Measurements from ENCODE around the gene WWOX. TPM values are rescaled to one million over a fixed set of nuclear protein-coding genes. Genes with fewer than 3 reads are reported as not detected.

Gene WWOX
- total and polyA plus RNA-seq, 2 of the 4 experiments (the other 2 are of a cell fraction): 2.7 to 5.4 TPM

DNA sequence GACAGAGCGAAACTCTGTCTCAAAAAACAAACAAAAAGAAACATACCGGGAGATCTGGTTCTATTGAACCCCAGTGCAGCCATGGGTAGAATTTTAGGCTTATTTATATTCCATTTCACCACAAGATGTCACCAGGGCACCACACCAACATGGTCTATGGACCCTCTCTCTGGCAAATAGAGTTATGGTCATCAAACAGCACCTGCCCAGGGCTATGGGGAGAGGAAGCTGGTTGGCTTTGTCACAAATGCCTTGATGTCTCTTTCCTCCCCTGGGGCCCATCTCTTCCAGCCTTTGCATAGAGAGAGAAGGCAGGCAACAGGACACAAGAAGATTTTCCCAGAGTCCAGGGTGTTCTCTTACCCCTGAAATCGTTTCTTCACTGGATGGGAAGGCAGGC, 128.4 kb downstream of the WWOX start:
- BruUV-seq (replicated peaks): no TSS peak
- no peak overlapping the region for H3K9ac ChIP-seq (ENCODE audit: low read depth, low read length)
- H3K4me2 ChIP-seq (ENCODE audit: low read depth, low read length): no peak overlapping the region
- no peak overlapping the region for H2BK15ac ChIP-seq (ENCODE audit: low read depth, low read length)
- H3K27me3 ChIP-seq (ENCODE audit: control insufficient read depth, insufficient read depth, low read length): no peaks in the 10 kb centered on the region
- H2BK5ac ChIP-seq (ENCODE audit: low read depth, low read length, poor library complexity, severe bottlenecking): no peak overlapping the region
- in situ Hi-C loops (cut with MboI; ENCODE audit: low sequenced_read_pairs): no loop called here
- H2AK9ac ChIP-seq (replicated peaks; ENCODE audit: low read depth, low read length, poor library complexity): no peak overlapping the region
- H3K14ac ChIP-seq (replicated peaks; ENCODE audit: low read depth, low read length): no peak overlapping the region
- H4K8ac ChIP-seq (ENCODE audit: low read depth in 2 of 2, low read length in 2 of 2): no peak overlapping the region
- H3K9me1 ChIP-seq (ENCODE audit: insufficient read depth, low read length): no peaks in the 10 kb centered on the region
- no peak overlapping the region for H2BK20ac ChIP-seq (ENCODE audit: low read depth, low read length)
- no peak overlapping the region for H3K23ac ChIP-seq (ENCODE audit: low read depth, low read length)
- no peaks in the 10 kb centered on the region for H3K9me3 ChIP-seq (ENCODE audit: control insufficient read depth, insufficient read depth, low read length)
- no peaks in the 10 kb centered on the region for H3K36me3 ChIP-seq (ENCODE audit: control insufficient read depth, insufficient read depth, low read length)
- no CpG with 5 or more reads among the region's 3 CpGs for WGBS, 2 experiments (ENCODE audit: extremely low coverage in 2 of 2, insufficient read length in 1 of 2)
- H2AK5ac ChIP-seq (ENCODE audit: low read depth, low read length): no peak overlapping the region
- no peak overlapping the region for H4K5ac ChIP-seq (ENCODE audit: low read depth, low read length)
- intact Hi-C loops (cut with micrococcal nuclease): no loop called here
- H3K79me1 ChIP-seq (ENCODE audit: low read depth in 1 of 2, low read length in 2 of 2): no peaks in the 10 kb centered on the region
- H4K20me1 ChIP-seq (ENCODE audit: insufficient read depth, low read length): no peaks in the 10 kb centered on the region
- no peak overlapping the region for H4K91ac ChIP-seq (ENCODE audit: insufficient read depth, low read depth, low read length)
- no peak overlapping the region for H3K18ac ChIP-seq (ENCODE audit: low read depth, low read length)
- H3K27ac ChIP-seq (ENCODE audit: insufficient read depth, low read length): no peak overlapping the region
- H3K4ac ChIP-seq (ENCODE audit: low read depth, low read length): no peak overlapping the region
- DNase-seq (no peak), ATAC-seq (ENCODE audit: low read depth) (no peak)
- H2AFZ ChIP-seq (replicated peaks; ENCODE audit: low read length, poor library complexity): no peak overlapping the region
- no peaks in the 10 kb centered on the region; the same call in 1 of the 2 replicates for H3K4me1 ChIP-seq (ENCODE audit: control insufficient read depth, insufficient read depth, low read length)
- ChIA-PET CTCF (no interaction called here), POLR2A (ENCODE audit: unreplicated experiment) (no interaction called here)
- no peak for TF ChIP-seq MXI1 (IDR thresholded peaks at IDR 0.05; ENCODE audit: borderline replicate concordance, low read depth, low read length)
- no peak for TF ChIP-seq RFX5 (IDR thresholded peaks at IDR 0.05; ENCODE audit: low read depth, low read length)
- TF ChIP-seq SMC3 (IDR thresholded peaks at IDR 0.05; ENCODE audit: low read depth, low read length): no peak
- no peak for TF ChIP-seq CEBPB (IDR thresholded peaks at IDR 0.05; ENCODE audit: low read depth, low read length)
- TF ChIP-seq, protein P1, sequence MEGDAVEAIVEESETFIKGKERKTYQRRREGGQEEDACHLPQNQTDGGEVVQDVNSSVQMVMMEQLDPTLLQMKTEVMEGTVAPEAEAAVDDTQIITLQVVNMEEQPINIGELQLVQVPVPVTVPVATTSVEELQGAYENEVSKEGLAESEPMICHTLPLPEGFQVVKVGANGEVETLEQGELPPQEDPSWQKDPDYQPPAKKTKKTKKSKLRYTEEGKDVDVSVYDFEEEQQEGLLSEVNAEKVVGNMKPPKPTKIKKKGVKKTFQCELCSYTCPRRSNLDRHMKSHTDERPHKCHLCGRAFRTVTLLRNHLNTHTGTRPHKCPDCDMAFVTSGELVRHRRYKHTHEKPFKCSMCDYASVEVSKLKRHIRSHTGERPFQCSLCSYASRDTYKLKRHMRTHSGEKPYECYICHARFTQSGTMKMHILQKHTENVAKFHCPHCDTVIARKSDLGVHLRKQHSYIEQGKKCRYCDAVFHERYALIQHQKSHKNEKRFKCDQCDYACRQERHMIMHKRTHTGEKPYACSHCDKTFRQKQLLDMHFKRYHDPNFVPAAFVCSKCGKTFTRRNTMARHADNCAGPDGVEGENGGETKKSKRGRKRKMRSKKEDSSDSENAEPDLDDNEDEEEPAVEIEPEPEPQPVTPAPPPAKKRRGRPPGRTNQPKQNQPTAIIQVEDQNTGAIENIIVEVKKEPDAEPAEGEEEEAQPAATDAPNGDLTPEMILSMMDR (conservative IDR thresholded peaks at IDR 0.05; ENCODE audit: low read depth, low read length): 0 out of 2 replicates have a peak, but pooled peaks have one; percentile 14
- no peak for TF ChIP-seq MAZ (IDR thresholded peaks at IDR 0.05; ENCODE audit: borderline replicate concordance, low read depth, low read length)
- no peak for TF ChIP-seq POLR2A (IDR thresholded peaks at IDR 0.05; ENCODE audit: low read depth, low read length)
- peak; percentile 23; the same call in 1 of the 2 replicates for TF ChIP-seq RAD21 (IDR thresholded peaks at IDR 0.05; ENCODE audit: low read length)
- no peak for TF ChIP-seq BHLHE40 (IDR thresholded peaks at IDR 0.05; ENCODE audit: low read depth, low read length)
- H3K56ac ChIP-seq (ENCODE audit: extremely low read depth, insufficient read depth, low read length): no peak overlapping the region
- dilution Hi-C loops (cut with HindIII; ENCODE audit: low sequenced_read_pairs, unreplicated experiment): no loop called here
- H3K4me3 ChIP-seq (ENCODE audit: insufficient read depth, low read depth, low read length): no peak overlapping the region
- no peak overlapping the region for H2BK120ac ChIP-seq (ENCODE audit: low read depth, low read length)
